Prostate gland (tissue), 2 donors: ENCODE data around the gene C19orf44. TPM values are rescaled to one million over a fixed set of nuclear protein-coding genes. Genes with fewer than 3 reads are reported as not detected.
"Not testable (repeated sequence)": the region's sequence is repeated elsewhere in the genome, so short reads cannot be mapped to it uniquely, and the experiment has no call there.

Source experiments
- DNase-seq: peaks from one replicate; pipeline ENCODE4 v3.0.0-alpha.2; 2019; ENCODE audit warnings: low spot score
- H3K27ac ChIP-seq, 2 donors: fragments of 200-600 bp; sonication (generic); 2 replicates each; pipeline ENCODE4 v1.5.1; 2017 to 2019
- H3K27me3 ChIP-seq: fragments of 200-600 bp; sonication (generic); replicated peaks from 2 replicates; pipeline ENCODE4 v1.5.1; 2019; ENCODE audit not compliant: insufficient read depth
- H3K36me3 ChIP-seq, 2 donors: fragments of 200-600 bp; sonication (generic); 1 replicate in 1 of 2; 2 replicates in 1 of 2; pipeline versions ENCODE4 v1.5.1 to v1.8.1; 2017 to 2019
- H3K4me1 ChIP-seq: fragments of 200-600 bp; sonication (generic); replicated peaks from 2 replicates; pipeline ENCODE4 v1.5.1; 2019
- H3K4me3 ChIP-seq, 2 donors: fragments of 200-600 bp; sonication (generic); 2 replicates each; pipeline ENCODE4 v1.5.1; 2017 to 2019
- H3K9me3 ChIP-seq: fragments of 200-600 bp; sonication (generic); 2 replicates; pipeline ENCODE4 v1.5.1; 2017
- CTCF ChIP-seq, 4 experiments: fragments of 200-600 bp in 2 of 4; fragments of 450-650 bp in 2 of 4; sonication (generic) in 2 of 4; IDR thresholded peaks; 1 replicate in 3 of 4; 2 replicates in 1 of 4; pipeline ENCODE4 v1.5.1; 2016 to 2019; ENCODE audit warnings: antibody characterized with exemption in 4 of 4, mild to moderate bottlenecking in 2 of 4, moderate library complexity in 2 of 4
- POLR2A ChIP-seq: fragments of 450-650 bp; IDR thresholded peaks from one replicate; pipeline ENCODE4 v1.6.1; 2016; ENCODE audit warnings: antibody characterized with exemption, mild to moderate bottlenecking
- POLR2AphosphoS5 ChIP-seq: sonication (generic); formaldehyde crosslinking; IDR thresholded peaks from one replicate; pipeline ENCODE4 v1.6.1; 2017; ENCODE audit warnings: antibody characterized with exemption
- WGBS: methylation state at CpG from one replicate; pipeline ENCODE4 v1.1.5; 2018; 5-methylcytosine and 5-hydroxymethylcytosine counted together
- intact Hi-C: fragments of 100-400 bp; cut with DNase I; formaldehyde crosslinking; loops from one replicate; pipeline ENCODE4 v1.14.2; 2022
- total RNA-seq, 2 donors: library from RNA; depleted of rRNA; stranded (reverse); fragments of >200 nt; gene quantifications; one replicate each; pipeline ENCODE4 v1.1.0, GENCODE V29; 2016

Gene C19orf44
- total RNA-seq, 2 donors from 2014 or later, result 8.0 to 13.7 TPM

GRCh38 chr19:16461630-16462051, 34.6 kb upstream of the C19orf44 start:
- Histone ChIP-seq H3K4me3 (no peak overlapping the region), H3K4me1 (peaks cover 21% of the 10 kb centered on the region), H3K36me3 (no peaks in the 10 kb centered on the region), H3K27me3 (no peaks in the 10 kb centered on the region), H3K9me3 (no peaks in the 10 kb centered on the region), H3K27ac (peak overlapping the region in 1 of 2 donors; percentile 35)
- TF ChIP-seq CTCF (IDR thresholded peaks at IDR 0.05) (no peak), POLR2AphosphoS5 (no peak), POLR2A (no peak)
- WGBS, result 55% methylated on average over 9 of the region's 9 CpGs
- DNase-seq, result no peak
- intact Hi-C loops, result no loop called here

- peak overlapping the region in 1 of 2 donors; percentile 35 for H3K27ac ChIP-seq
- DNase-seq, result no peak
Observed at GRCh38 chr19:16462757-16463250, 33.4 kb upstream of the C19orf44 start.

GRCh38 chr19:16463341-16463990, 32.7 kb upstream of the C19orf44 start:
- intact Hi-C loops, result no loop called here
- H3K27ac ChIP-seq, result no peak overlapping the region
- H3K4me1 ChIP-seq, result peaks cover 4% of the 10 kb centered on the region
- H3K9me3 ChIP-seq, result no peaks in the 10 kb centered on the region
- no peak for TF ChIP-seq POLR2AphosphoS5
- TF ChIP-seq CTCF (IDR thresholded peaks at IDR 0.05), result no peak
- no peak overlapping the region for H3K4me3 ChIP-seq
- H3K27me3 ChIP-seq, result no peaks in the 10 kb centered on the region
- no peaks in the 10 kb centered on the region for H3K36me3 ChIP-seq
- 71% methylated on average over 6 of the region's 6 CpGs for WGBS
- DNase-seq, result no peak

More at GRCh38 chr19:16462757-16463250, 33.4 kb upstream of the C19orf44 start:
- Histone ChIP-seq H3K4me1 (peaks cover 9% of the 10 kb centered on the region), H3K9me3 (no peaks in the 10 kb centered on the region), H3K27me3 (no peaks in the 10 kb centered on the region), H3K36me3 (no peaks in the 10 kb centered on the region), H3K4me3 (no peak overlapping the region)
- intact Hi-C loops, result no loop called here
- TF ChIP-seq CTCF (IDR thresholded peaks at IDR 0.05) (no peak), POLR2A (no peak), POLR2AphosphoS5 (no peak)
- WGBS, result 74% methylated on average over 6 of the region's 6 CpGs

GRCh38 chr19:16463991-16464575, 32.1 kb upstream of the C19orf44 start:
- no peak overlapping the region for H3K4me3 ChIP-seq
- peaks cover 4% of the 10 kb centered on the region for H3K4me1 ChIP-seq
- intact Hi-C loops, result no loop called here
- H3K27me3 ChIP-seq, result no peaks in the 10 kb centered on the region
- H3K36me3 ChIP-seq, result no peaks in the 10 kb centered on the region
- DNase-seq, result no peak
- no peaks in the 10 kb centered on the region for H3K9me3 ChIP-seq
- TF ChIP-seq POLR2A (no peak), CTCF (IDR thresholded peaks at IDR 0.05) (no peak), POLR2AphosphoS5 (no peak)
- H3K27ac ChIP-seq, result no peak overlapping the region
- 69% methylated on average over 12 of the region's 12 CpGs for WGBS

GRCh38 chr19:16465239-16465638, 31.0 kb upstream of the C19orf44 start:
- Histone ChIP-seq H3K4me3 (no peak overlapping the region), H3K27me3 (no peaks in the 10 kb centered on the region), H3K9me3 (no peaks in the 10 kb centered on the region), H3K27ac (no peak overlapping the region), H3K4me1 (peaks cover 8% of the 10 kb centered on the region), H3K36me3 (no peaks in the 10 kb centered on the region)
- TF ChIP-seq POLR2AphosphoS5 (no peak), POLR2A (no peak), CTCF (IDR thresholded peaks at IDR 0.05) (no peak)
- intact Hi-C loops, result no loop called here
- DNase-seq, result no peak
- 100% methylated on average over 5 of the region's 5 CpGs for WGBS

- intact Hi-C loops, H3K27ac ChIP-seq, H3K4me3 ChIP-seq, H3K4me1 ChIP-seq, H3K27me3 ChIP-seq, H3K36me3 ChIP-seq, H3K9me3 ChIP-seq, DNase-seq: not testable (repeated sequence)
- 82% methylated on average over 12 of the region's 12 CpGs for WGBS
Observed at GRCh38 chr19:16466802-16467427, 29.3 kb upstream of the C19orf44 start.
